ENCODE data around the gene SLC52A3. TPM values are rescaled to one million over a fixed set of nuclear protein-coding genes. Genes with fewer than 3 reads are reported as not detected.

Gene SLC52A3
- total and polyA plus RNA-seq, 2 donors (not counting 3 experiments of a cell fraction or from before 2014, with no cell fraction given), result not detected

DNA sequence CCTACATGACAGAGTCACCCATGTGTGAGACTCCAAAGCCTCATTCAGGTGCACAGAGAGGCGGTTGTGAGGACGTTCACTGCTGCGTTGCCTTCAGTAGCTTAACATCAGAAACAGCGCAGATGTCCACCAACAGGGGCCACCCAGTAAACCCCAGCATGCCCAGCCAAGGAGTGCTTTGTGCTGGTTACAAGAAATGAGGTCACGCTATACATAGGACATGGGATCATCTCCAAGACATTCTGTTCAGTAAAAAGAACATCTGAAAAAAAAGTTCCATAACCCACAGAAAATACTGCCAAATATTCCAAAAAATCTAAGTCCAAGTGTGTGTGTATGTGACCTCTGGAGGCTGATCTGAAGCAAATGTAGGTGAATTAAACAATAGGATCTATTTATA, 16.0 kb downstream of the SLC52A3 start:
- FAIRE-seq, result no peak
- no TSS peak for BruUV-seq (replicated peaks)

More for the DNA sequence above, 16.0 kb downstream of the SLC52A3 start:
- H3K9ac ChIP-seq (replicated peaks; ENCODE audit: extremely low read depth, insufficient read depth, low read length), result no peak overlapping the region
- ChIA-PET POLR2A (interaction anchor here (0.7 kb wide), 1 partner anchor 131 kb away, joined by 3 read pairs; no protein-coding TSS in a partner anchor), CTCF (interaction anchor here (0.7 to 1.0 kb wide), 2 partner anchors 13 to 1967 kb away, joined by 3 to 4 read pairs; no protein-coding TSS in a partner anchor)
- H3K79me2 ChIP-seq (ENCODE audit: control insufficient read depth, insufficient read depth, low read length), result no peaks in the 10 kb centered on the region
- H3K36me3 ChIP-seq (ENCODE audit: control insufficient read depth in 2 of 2, extremely low read depth in 1 of 2, insufficient read depth in 2 of 2, low read length in 2 of 2), result no peaks in the 10 kb centered on the region
- no peaks in the 10 kb centered on the region for H3K9me3 ChIP-seq (replicated peaks; ENCODE audit: control insufficient read depth, insufficient read depth, low read length)
- no peak for DNase-seq (ENCODE audit: low read depth, low spot score)
- H3K27me3 ChIP-seq (ENCODE audit: control insufficient read depth in 2 of 2, insufficient read depth in 2 of 2, low read length in 2 of 2), result peaks cover 0 to 2% of the 10 kb centered on the region in 2 experiments
- H3K9me1 ChIP-seq (replicated peaks; ENCODE audit: control insufficient read depth, extremely low read depth, insufficient read depth, low read length), result no peaks in the 10 kb centered on the region
- dilution Hi-C loops (cut with MboI; ENCODE audit: extremely low pct_ligation_motif_present, low sequenced_read_pairs) (no loop called here), intact Hi-C loops (cut with micrococcal nuclease) (no loop called here)
- no peak for TF ChIP-seq MYC (IDR thresholded peaks at IDR 0.05; ENCODE audit: low read depth, low read length)
- TF ChIP-seq POLR2A (IDR thresholded peaks at IDR 0.05; ENCODE audit: low read depth, low read length), result no peak
- no peak for TF ChIP-seq EZH2 (IDR thresholded peaks at IDR 0.05; ENCODE audit: borderline replicate concordance, low read depth, low read length, severe bottlenecking)
- TF ChIP-seq, protein P1, sequence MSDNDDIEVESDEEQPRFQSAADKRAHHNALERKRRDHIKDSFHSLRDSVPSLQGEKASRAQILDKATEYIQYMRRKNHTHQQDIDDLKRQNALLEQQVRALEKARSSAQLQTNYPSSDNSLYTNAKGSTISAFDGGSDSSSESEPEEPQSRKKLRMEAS (IDR thresholded peaks at IDR 0.05; ENCODE audit: insufficient read depth, insufficient read length), result no peak
- TF ChIP-seq POLR2AphosphoS5 (IDR thresholded peaks at IDR 0.05; ENCODE audit: insufficient read depth, low read depth, low read length), result no peak
- no peak for TF ChIP-seq GATA2 (IDR thresholded peaks at IDR 0.05; ENCODE audit: insufficient read depth, insufficient read length, low read depth, low read length)
- TF ChIP-seq, protein P2, sequence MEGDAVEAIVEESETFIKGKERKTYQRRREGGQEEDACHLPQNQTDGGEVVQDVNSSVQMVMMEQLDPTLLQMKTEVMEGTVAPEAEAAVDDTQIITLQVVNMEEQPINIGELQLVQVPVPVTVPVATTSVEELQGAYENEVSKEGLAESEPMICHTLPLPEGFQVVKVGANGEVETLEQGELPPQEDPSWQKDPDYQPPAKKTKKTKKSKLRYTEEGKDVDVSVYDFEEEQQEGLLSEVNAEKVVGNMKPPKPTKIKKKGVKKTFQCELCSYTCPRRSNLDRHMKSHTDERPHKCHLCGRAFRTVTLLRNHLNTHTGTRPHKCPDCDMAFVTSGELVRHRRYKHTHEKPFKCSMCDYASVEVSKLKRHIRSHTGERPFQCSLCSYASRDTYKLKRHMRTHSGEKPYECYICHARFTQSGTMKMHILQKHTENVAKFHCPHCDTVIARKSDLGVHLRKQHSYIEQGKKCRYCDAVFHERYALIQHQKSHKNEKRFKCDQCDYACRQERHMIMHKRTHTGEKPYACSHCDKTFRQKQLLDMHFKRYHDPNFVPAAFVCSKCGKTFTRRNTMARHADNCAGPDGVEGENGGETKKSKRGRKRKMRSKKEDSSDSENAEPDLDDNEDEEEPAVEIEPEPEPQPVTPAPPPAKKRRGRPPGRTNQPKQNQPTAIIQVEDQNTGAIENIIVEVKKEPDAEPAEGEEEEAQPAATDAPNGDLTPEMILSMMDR (IDR thresholded peaks at IDR 0.05; ENCODE audit: extremely low read depth in 1 of 2, insufficient read depth in 1 of 2, low read depth in 1 of 2, low read length in 2 of 2), result no peak
- H3K4me2 ChIP-seq (ENCODE audit: insufficient read depth, low read length), result no peak overlapping the region
- H3K4me3 ChIP-seq (replicated peaks in 1 of 3; ENCODE audit: insufficient read depth in 1 of 3, low read depth in 1 of 3, low read length in 3 of 3), result no peak overlapping the region
- no peak overlapping the region for H3K27ac ChIP-seq (ENCODE audit: insufficient read depth, low read depth, low read length)
- no peaks in the 10 kb centered on the region for H4K20me1 ChIP-seq (replicated peaks; ENCODE audit: control insufficient read depth, extremely low read depth, insufficient read depth, low read length)
- no peak overlapping the region for H2AFZ ChIP-seq (ENCODE audit: low read depth, low read length)
- H3K4me1 ChIP-seq (ENCODE audit: control insufficient read depth, extremely low read depth, insufficient read depth, low read length), result no peaks in the 10 kb centered on the region
